NCI-H345 treated with DMSO at 0.1 percent for 48 hours (cell line): Measurements from ENCODE around the gene TENM3.

Experiments used
- DNase-seq: peaks from one replicate; lab custom pipeline; 2025; ENCODE audit not compliant: unreplicated experiment; lab: John Stamatoyannopoulos, UW

Gene TENM3

DNA sequence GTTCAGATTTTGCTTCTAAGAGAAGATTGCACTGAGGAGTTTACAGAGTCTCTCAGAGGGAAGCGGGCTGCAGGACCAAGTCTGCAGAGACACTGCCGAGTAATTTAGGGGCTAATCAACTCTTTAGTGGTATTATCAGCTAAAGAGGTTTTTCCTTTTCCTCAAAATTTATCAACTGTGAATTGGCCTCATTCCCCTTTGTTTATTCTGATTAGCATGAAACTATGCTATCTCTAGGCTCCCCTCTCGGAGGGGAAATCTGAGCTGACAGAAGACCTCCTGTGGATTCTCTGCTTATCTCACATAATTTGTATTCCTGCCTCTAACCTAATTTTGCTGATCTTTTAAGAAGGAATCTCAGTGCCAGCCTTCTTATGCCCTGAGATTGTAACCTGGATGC, 473.0 kb downstream of the TENM3 start:
- no peak for DNase-seq

- no peak for DNase-seq
These were observed 474.8 kb downstream of the TENM3 start for GRCh38 chr4:182717788-182718583.

- DNase-seq, result no peak
These were observed 481.2 kb downstream of the TENM3 start for GRCh38 chr4:182724414-182724813.

GRCh38 chr4:182729516-182729915, 486.3 kb downstream of the TENM3 start:
- no peak for DNase-seq

DNA sequence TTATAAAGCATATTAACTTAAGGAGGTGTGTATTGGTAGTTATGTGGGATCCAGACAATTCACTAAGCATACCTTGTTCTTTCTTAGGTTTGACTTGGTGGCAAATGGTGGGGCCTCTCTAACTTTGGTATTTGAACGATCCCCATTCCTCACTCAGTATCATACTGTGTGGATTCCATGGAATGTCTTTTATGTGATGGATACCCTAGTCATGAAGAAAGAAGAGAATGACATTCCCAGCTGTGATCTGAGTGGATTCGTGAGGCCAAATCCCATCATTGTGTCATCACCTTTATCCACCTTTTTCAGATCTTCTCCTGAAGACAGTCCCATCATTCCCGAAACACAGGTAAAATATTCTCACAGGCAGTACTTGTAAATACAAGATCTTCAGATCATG, 487.6 kb downstream of the TENM3 start:
- DNase-seq, result no peak

DNA sequence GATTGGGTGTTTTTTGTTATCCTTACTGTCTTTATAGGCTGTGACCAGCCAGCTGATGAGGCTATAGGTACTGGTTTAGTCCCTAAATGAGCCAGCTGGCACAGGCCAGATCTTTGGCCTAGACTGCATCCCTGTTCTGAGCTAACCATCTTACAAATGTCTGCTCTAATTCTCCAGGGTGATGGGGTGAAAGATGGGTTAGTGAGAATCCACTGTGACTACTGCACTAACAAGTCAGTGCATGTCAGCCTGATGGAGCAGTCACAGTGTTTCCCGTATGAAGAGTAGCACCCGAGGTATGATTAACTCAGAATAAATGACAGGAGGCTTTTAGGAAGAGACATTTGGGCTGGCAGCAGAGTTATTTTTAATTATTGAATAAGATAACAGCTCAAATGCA, 493.0 kb downstream of the TENM3 start:
- no peak for DNase-seq

DNA sequence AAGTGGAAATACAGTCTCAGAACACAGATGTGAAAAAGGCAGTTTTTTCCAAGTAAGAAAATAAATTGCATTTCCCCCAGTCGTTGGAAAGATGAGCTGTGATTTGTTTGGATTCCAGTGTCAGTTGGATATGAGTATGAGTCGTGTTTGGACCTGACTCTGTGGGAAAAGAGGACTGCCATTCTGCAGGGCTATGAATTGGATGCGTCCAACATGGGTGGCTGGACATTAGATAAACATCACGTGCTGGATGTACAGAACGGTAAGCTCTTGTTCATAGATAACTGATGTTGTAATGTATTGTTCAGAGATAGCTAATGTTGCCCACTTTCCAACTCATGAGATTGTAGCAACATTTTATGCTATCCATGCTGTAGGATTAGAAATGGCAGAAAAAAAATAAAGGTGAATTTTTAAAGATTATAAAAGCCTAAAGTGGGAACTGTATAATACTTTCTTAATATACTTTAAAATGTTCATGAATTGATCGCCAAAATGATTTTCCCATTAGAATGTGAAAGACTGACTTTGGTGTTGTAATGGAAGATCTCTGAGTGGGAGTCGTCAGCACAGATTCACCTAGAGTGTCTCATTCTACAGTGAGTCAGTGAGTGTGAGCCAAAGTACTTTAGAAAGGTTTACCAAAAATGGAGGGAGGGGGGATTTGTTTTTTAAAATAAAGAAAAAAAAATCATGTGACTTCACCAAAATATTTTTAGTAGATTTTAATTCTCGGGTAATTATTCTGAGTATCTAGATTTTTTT, 495.3 kb downstream of the TENM3 start:
- no peak for DNase-seq

DNA sequence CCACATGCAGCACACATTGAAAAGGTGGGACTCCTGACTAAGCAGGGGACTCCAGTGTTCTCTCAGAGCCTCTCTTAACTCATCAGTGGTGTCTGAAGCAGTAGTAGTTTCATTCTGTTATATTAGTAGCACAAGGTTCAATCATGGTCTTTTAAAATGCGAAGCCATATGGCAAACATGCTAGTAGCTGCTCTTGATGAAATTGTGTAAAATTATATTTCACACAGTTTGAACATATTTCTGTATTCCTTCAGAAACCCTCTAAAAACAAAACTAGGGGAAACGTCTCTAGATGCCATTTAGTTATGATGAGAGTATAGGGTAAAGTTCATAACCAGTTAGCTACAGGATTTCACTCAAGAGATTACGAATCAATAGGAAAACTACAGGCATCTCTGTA, 497.1 kb downstream of the TENM3 start:
- no peak for DNase-seq

- no peak for DNase-seq
These were observed 497.9 kb downstream of the TENM3 start for GRCh38 chr4:182741054-182741453.

- no peak for DNase-seq
These were observed 498.7 kb downstream of the TENM3 start for GRCh38 chr4:182741914-182742313.

GRCh38 chr4:182743815-182744214, 500.6 kb downstream of the TENM3 start:
- DNase-seq, result no peak

GRCh38 chr4:182745237-182745636, 502.0 kb downstream of the TENM3 start:
- DNase-seq, result peak; percentile 56

DNA sequence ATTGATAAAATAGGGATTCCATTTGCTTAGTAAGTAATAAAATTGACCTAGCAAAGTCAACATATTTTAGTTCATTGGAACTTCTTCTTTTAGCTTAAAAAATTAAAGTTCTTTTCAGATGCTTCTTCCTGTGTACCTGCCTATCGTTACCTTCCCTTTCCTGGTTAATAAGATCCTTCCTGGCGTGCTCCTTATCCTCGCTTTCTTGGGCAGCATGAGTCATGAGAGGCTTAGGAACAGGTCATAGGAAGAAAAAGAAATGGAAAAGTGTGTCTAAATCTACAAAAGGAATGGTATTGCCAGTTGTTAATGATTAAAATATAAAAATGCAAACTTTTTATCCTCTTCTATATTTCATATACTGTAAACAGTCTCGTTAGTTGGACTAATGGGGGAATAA, 503.7 kb downstream of the TENM3 start:
- no peak for DNase-seq

DNA sequence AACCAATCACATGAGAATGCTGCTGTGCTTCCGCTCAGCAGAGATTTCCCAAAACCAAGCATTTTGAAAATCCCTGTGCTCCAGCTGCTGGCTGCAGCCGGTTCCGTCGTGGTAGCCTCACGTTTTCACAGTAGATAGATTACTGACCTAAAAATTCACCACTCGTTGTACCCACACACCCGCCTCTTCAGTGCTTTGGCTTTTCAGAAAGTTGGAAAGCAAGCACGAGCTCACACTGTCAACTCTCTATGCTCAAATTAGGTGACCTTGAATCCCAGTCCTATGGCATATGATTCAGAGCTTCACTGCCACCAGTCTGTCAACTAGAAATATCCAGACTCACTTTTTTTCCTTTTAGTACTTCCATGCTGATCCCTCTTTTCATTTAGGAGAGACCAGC, 505.1 kb downstream of the TENM3 start:
- DNase-seq, result no peak

- DNase-seq, result no peak
These were observed 505.7 kb downstream of the TENM3 start for GRCh38 chr4:182748949-182749348.

DNA sequence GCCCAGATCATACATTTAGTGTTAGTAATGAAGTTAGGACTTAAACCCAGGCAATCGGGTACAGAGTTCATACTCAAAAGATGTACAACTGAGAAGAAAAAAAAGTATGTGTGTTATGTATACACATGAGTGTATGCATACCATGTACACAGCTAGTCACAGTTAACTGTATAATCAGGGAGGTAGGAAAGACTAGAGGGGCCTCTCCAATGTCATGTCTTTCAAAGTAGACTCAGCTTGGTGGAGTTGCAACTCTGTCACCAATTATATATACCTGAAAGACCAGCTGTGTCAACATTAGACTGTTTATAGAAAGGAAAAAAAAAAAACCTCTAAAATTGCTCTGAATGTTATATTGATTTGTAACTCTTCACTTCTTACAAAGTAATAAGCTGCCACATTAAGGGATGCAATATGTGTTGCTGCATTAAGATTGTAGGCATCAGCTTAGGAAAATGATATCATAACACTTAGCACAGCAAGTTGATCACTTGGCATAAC, 506.5 kb downstream of the TENM3 start:
- DNase-seq, result peak; percentile 77

DNA sequence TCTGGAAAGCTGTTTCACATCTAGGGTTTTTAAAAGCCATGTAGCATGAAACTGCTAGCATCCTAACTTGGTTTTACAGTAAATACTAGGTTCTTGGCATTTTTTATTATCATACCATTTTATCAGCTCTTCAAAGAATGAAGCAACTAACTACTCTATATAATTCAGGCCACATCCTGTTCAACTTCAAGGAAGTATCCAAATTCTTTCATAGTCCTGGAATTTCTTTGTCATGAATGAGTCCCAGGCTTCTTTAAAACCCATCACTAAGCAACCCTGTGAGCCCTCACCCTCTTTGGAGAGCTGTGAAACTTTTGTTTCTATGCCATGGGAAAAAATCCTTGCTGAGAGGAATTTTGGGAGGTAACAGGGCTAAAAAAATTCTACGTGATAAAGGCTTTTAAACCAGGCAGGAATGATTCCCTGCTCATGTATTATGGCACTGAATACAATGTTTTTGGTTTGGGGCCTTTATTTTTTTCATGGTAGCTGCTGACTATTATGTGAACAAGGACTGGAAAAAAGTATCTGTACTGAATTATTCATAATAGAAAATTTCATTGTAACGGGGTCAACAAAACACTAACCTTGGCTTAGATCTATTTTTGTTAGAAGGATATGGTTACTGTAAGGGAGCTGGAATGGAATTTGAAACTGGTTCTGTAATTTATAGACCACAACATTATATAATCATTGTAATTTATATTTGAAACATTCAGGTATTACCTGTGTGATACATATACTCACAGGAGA, 509.1 kb downstream of the TENM3 start:
- DNase-seq, result no peak

- no peak for DNase-seq
These were observed 511.7 kb downstream of the TENM3 start for GRCh38 chr4:182754895-182755294.

DNA sequence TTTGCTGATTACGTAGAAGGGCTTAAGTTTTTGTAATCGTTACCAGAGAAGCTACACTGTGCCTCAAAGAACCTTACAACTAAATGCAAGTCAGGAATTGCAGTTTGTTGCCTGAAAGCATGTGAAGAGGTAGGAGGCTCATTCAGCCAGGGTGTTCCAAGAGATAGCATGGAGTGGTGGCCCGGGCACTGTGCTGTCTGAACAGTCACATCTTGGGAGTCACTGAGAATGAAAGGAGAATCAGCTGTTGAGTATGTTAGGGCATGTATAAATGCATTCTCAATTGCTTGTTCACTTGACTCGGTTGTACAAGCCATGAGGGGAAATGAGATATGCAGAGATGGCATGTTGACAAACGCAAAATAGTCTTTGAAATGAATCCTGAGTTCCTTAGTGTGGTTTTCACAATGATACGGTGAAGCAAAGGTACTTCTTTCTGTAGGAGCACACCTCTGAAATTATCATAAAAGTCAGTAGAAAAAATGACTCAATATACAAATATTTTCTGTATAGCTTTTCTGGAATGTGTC, 513.0 kb downstream of the TENM3 start:
- no peak for DNase-seq

DNA sequence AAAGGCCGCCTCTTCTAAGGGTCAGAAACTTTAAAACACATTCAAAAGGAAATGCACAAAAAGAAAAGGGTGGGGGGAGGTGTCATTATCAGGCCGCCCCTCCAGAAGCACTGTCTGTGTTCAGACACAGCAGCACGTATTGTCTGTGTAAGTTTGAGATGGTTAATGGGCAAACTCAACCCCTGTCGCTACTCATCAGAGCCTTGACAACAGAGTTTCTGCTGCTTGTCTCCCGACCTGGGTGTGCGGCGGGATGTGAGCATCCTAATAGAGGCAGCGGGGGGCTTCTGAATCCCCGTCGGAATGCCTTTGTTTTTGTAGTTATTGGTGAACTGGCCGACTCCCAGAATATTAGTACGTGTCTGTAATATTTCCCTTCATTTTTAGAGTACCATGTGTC, 515.1 kb downstream of the TENM3 start:
- DNase-seq, result no peak

DNA sequence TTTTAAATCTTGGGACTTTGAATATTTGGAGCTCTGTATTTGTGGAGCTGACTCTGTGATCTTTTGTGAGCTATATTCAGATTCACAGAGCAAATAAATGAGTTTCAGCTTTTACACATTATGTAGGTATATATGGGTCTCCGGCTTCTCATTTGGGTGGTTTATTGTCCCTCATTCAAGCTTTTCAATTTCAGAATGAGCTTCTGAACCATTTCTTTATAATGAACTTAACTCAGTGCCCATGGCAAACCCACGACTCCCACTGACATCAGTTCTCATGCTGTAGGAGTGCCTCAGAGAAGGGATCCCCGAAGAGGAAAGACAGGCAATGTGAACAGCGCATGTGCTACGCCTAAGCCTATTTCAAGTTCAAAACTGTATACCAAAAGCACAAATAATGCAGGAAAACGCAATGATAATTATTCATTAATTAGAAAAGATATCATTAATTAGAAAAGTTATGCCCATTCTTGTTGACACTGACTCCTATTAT, 517.4 kb downstream of the TENM3 start:
- no peak for DNase-seq
